Epithelial cell of prostate (primary cell): ENCODE measurements around the gene ACOT7.
"Not testable (repeated sequence)": the region's sequence is repeated elsewhere in the genome, so short reads cannot be mapped to it uniquely, and the experiment has no call there.

Experiments
- DNase-seq: peaks from one replicate; pipeline ENCODE4 v3.0.0-alpha.2; 2011; ENCODE audit warnings: low read depth, low spot score
- H3K27ac ChIP-seq: fragments of 450-650 bp; 2 replicates; pipeline ENCODE4 v1.5.1; 2017; ENCODE audit warnings: mild to moderate bottlenecking

Gene ACOT7

DNA sequence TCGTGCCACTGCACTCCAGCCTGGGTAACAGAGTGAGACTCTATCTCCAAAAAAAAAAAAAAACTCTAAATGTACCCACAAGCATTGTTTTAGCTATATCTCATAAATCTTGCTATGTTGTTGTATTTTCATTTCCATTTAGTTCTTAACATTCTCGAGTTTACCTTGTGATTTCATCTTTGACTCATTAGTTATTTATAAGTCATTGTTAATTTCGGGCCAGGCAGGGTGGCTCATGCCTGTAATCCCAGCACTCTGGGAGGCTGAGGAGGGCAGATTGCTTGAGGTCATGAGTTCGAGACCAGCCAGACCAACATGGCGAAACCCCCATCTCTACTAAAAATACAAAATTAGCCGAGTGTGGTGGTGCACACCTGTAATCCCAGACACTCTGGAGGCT is 14.5 kb upstream of the ACOT7 start:
- no peak for DNase-seq
- peak overlapping the region; percentile 5 for H3K27ac ChIP-seq

DNA sequence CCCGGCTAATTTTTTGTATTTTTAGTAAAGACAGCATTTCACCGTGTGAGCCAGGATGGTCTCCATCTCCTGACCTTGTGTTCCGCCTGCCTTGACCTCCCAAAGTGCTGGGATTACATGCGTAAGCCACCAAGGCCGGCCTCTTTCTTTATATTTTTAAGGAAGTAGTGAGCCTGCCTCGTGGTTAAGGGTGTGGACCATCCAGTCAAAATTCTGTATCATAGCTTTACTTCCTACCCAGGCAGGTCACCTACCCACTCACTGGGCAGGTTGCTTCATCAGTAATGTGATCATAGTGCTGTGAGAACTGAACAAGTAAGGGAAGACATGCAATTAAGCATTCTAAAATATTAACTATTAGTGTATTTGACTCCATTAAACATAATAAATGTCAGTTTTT is 8.1 kb upstream of the ACOT7 start:
- no peak for DNase-seq

DNA sequence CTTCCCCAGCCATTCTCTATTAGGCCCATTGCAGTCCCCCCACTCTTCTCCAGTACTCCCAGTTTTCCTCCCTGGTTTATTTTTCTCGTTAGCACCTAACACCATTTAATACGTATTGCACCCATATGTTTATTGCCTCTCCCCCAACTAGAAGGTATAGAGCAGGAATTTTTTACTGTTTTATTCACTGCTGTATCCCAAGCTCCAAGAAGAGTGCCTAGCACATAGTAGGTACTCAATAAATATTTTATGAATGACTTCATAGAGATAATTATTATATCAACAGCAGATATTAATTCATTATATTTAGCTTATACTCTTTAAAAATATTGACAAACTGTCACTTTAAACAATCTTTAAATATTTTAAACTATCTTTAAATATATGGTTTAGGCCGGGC is 5.7 kb upstream of the ACOT7 start:
- DNase-seq = no peak
- no peak overlapping the region for H3K27ac ChIP-seq

More for the DNA sequence above, 8.1 kb upstream of the ACOT7 start:
- H3K27ac ChIP-seq = peak overlapping the region; percentile 17

DNA sequence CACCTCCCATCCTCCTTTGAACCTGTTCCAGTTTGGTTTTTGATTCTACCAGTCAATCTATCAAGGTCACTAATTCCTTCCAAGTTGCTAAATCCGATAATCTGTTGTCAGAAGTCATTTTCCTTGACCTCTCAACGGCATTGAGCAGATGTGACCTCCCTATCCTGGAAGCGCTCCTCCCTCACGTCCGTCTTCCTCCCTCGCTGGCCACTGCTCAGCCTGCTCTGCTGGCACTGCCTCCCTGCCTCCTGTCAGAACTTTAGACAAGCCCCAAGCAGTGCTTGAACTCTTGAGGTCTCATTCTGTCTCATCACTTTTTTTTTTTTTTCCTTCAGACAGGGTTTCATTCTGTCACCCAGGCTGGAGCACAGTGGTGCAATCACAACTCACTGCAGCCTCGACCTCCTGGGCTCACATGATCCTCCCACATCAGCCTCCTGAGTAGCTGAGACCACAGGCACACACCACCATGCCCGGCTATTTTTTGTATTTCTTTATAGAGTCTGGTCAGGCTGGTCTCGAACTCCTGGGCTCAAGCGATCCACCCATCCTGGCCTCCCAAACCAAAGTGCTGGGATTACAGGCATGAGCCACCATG is 4.4 kb upstream of the ACOT7 start:
- no peak for DNase-seq
- H3K27ac ChIP-seq = no peak overlapping the region

DNA sequence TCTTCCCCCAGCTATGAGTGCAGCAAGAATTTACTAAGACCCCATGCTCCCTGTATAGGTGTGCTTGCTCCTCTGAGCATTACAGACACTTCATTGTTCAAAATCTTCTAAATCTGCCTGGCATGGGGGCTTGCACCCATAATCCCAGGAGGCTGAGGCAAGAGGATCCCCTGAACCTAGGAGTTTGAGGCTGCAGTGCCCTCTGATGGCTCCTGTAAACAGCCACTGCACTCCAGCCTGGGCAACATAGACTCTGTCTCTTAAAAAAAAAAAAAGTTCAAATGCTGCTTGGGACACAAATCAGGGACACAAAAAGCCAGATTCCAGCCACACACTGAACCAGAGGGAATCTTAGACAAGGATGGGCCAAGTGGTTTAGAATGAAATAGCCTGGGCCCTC is 3.4 kb upstream of the ACOT7 start:
- H3K27ac ChIP-seq = no peak overlapping the region
- DNase-seq = no peak

DNA sequence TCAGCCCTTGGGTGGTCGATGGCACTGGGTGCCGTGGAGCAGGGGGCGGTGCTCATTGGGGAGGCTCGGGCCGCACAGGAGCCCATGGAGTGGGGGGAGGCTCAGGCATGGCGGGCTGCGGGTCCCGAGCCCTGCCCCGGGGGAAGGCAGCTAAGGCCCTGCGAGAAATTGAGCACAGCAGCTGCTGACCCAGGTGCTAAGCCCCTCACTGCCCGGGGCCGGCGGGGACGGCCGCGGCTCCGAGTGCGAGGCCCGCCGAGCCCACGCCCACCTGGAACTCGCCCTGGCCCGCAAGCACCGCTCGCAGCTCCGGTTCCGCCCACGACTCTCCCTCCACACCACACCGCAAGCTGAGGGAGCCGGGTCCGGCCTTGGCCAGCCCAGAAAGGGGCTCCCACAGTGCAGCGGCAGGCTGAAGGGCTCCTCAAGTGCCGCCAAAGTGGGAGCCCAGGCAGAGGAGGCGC is 2.2 kb upstream of the ACOT7 start:
- H3K27ac ChIP-seq, DNase-seq: not testable (repeated sequence)

DNA sequence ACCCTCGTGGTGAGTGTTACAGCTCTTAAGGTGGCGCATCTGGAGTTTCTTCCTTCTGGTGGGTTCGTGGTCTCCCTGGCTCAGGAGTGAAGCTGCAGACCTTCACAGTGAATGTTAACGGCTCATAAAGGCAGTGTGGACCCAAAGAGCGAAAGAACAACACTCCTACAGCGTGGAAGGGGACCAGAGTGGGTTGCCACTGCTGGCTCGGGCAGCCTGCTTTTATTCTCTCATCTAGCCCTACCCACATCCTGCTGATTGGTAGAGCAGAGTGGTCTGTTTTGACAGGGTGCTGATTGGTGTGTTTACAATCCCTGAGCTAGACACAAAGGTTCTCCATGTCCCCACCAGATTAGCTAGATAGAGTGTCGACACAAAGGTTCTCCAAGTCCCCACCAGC is 1.6 kb upstream of the ACOT7 start:
- not testable (repeated sequence) for DNase-seq, H3K27ac ChIP-seq

DNA sequence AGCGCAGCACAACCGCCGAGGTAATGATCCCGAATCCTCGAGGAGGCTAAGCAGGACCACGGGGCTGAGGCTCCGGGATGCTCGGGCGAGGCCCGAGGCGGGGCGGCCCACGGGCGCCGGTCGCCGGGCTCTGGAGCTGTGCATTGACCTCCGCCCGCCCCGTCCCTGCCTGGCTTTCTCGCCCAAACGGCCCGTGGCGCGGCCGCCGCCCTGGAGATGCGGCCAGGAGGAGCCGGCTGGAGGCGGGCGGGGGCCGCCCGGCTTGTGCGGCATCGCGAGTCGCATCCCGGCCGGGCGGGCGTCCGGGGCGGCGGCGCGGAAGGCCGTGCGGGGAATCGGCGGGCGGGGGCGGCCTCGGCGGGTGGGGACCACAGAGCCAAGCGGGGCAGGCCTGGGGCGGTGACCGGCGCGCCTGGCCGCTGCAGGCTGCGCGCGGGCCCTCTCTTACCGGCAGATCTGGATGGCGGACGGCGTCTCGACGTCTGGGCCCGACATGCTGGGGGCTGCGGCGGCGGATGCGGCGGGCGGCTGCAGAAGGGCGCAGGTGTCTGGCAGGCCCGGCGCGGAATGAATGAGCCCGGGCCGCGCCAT is 663 bp downstream of the ACOT7 start:
- no peak for DNase-seq
- peak overlapping the region; percentile 88 for H3K27ac ChIP-seq

DNA sequence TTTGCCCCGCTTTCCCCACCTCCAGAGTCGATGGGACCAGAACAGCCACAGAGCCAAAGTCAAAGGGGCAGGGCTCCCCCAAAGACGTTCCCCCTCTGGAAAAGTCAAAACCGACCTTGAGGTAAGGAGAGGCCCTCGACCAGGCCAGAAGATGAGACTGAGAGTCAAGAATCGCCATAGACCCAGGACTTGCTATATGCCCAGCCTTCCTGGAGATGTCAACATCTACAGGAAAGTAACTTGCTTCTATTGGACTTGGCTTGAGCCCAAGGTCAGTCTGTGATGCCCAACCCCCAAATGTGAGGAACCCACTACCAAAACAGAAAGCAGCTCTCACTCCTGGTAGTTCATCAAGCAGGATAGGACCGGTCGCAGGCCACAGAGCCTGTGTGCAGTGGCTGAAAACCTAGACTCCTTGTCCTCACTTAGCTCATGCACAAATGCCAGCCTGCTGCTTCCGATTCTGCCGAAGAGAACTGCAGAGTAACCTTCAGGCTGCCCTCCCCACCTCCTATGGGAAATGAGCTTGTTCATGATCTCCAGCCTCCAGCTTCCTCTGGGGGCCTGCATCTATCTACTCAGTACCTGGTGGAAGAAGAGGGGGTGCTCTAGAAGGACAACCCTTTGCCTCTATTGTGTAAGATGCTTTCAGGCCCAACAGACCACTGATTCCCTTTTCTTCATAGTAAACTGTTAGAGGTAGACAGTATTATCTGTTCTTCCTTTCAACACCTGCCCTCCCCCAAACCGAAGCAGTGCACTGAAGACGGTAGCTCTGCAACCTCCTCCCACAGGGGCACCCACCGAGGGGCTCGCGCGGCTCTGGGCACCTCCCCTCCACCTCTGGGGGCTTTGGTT is 1.4 kb downstream of the ACOT7 start:
- peak overlapping the region; percentile 88 for H3K27ac ChIP-seq
- DNase-seq = no peak

DNA sequence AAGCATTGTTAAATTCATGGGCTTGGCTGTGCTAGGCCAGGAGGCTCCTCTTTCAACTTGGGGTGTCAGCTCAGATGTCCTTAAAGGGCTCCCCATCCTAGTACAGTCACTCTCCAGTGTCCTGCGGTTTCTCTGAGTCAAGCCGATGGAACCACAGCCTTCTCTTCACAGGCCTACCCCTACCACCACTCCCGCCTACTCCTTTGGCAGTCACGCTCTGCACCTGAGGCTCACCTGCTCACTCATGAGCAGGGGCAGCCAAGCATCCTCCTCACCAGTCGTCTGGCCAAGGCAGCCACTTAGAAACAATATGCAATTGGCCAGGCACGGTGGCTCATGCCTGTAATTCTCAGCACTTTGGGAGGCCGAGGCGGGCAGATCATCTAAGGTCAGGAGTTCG is 3.6 kb downstream of the ACOT7 start:
- no peak overlapping the region for H3K27ac ChIP-seq

DNA sequence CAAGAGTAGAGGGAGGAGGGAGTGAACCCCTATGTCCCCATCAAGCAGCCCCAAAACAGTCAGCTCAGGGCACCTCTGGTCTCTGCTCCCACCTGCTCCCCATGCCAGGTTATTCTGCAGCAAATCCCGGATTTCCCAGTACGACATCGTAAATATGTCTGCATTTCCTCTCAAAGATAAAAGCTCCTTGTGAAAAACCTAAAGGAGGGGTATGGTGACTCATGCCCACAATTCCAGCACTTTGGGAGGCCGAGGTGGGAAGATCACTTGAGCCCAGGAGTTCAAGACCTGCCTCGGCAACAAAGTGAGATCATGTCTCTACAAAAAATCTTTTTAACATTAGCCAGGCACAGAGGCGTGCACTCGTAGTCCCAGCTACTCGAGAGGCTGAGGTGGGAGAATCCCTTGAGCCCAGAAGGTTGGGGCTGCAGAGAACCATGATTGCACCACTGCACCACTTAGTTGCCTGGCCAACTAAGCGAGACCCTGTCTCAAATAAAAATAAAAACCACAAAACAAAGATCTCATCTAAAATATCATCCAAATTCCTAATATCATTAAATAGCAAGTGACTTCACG is 7.1 kb downstream of the ACOT7 start:
- H3K27ac ChIP-seq = peak overlapping the region; percentile 96
- no peak for DNase-seq

More for the DNA sequence above, 3.6 kb downstream of the ACOT7 start:
- no peak for DNase-seq

DNA sequence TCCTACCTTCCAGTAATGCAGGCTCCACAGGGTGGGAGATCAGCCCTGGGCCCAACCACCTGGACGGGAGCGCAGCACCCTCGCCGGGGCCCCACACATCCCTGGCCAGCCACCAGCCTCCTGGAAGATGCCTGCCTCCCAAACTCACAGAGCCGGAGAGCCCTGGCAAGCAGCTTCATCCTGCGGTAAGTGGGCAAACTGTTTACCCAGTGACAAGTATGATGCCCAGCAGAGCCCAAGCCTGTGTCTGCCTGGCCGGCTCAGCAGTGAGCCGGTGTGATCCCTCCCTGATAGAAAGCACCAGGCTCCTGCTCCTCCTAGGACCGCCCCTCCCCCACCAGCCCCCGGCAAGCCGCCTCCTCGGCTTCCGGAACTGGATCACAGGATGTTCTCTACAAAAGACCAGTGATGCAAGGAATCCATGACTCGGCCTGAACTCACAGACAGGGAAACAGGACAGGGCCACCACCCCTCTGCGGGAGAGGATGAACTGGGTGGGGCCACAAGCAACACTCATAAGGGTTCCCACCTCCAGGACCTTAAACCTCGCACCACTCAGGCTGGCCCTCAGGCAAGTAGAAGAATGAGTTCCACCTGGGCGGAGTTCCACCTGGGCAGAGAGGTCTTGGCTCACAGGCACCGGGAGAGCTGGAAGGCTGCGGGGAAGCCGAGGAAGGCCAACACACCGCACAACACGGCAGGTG is 7.9 kb downstream of the ACOT7 start:
- H3K27ac ChIP-seq = peak overlapping the region; percentile 96
- peak; percentile 86 for DNase-seq

DNA sequence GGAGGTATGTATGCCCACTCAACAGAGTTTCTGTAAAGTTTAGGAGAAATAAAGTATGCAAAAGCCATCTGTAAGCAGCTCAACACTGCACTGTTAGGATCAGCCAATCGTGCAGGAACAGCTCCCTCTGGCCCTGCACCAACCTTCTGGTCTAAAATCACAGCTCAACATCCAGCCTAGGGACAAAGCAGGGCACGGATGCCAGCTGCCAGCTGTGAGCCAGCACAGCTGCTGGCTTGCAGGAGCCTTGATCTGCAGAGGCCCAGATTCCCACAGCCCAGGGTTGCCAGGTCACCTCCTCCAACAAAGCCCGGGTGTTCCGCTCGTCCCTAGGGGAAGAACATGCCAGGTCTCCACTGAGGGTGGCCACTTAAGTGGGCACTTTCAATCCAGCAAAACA is 8.6 kb downstream of the ACOT7 start:
- DNase-seq = no peak
- H3K27ac ChIP-seq = peak overlapping the region; percentile 96

DNA sequence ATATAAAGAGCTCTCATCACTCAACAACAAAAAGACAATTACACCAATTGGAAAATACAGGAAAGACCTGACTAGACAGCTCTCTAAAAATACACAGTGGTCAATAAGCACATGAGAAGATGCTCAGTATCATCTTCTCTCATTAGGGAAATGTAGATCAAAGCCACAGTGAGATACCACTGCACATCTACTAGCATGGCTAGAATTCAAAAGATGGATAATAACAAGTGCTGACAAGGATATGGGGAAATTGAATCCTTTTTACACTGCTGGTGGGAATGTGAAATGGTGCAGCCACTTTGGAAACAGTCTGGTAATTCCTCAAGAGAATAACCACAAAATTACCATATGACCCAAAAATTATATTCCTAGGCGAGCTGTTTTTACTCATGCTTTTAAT is 9.4 kb downstream of the ACOT7 start:
- no peak for DNase-seq
- peak overlapping the region; percentile 96 for H3K27ac ChIP-seq

DNA sequence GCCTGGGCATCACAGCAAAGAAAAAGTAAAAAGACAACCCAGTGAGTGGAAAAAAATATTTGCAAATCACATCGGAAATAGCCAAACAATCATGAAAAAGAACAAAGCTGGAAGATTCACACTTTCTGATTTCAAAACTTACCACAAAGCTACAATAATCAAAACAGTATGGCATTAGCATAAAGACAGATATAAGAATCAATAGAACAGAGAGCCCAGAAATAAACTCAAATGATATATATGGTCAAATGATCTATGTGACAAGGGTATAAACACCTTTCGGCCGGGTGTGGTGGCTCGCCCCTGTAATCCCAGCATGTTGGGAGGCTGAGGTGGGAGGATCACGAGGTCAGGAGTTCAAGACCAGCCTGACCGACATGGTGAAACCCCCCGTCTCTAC is 13.5 kb downstream of the ACOT7 start:
- no peak overlapping the region for H3K27ac ChIP-seq
- DNase-seq = no peak

DNA sequence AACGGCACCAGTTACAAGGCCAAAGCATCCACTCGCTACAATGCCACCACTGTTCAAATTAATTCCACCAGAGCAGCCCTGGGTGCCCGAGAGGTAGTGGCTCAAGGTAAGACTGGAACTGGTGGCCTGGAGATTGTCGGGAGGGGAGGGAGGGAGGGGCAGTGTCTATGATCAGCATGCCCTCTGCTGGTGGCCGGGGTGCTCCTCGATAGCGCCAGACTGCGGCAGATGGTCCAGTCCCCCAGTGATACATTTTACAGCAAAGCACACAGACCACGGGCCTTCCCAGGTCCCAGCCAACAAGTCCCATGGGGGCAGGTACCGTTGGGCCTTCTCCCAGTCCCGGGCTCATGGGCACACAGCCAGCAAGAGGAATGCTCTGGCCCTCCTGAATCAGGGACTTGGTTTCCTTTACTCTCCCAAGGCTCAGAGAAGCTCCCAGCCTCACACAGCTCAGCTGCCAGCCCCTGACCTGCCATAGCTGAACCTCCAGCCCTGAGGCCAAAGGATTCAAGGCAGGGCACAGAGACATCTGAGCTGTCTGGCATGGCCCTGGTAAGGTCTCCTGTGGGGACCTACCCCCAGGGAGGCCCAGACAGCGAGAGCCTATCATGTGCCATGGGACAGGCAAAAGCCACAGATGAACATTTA is 15.3 kb downstream of the ACOT7 start:
- DNase-seq = no peak

DNA sequence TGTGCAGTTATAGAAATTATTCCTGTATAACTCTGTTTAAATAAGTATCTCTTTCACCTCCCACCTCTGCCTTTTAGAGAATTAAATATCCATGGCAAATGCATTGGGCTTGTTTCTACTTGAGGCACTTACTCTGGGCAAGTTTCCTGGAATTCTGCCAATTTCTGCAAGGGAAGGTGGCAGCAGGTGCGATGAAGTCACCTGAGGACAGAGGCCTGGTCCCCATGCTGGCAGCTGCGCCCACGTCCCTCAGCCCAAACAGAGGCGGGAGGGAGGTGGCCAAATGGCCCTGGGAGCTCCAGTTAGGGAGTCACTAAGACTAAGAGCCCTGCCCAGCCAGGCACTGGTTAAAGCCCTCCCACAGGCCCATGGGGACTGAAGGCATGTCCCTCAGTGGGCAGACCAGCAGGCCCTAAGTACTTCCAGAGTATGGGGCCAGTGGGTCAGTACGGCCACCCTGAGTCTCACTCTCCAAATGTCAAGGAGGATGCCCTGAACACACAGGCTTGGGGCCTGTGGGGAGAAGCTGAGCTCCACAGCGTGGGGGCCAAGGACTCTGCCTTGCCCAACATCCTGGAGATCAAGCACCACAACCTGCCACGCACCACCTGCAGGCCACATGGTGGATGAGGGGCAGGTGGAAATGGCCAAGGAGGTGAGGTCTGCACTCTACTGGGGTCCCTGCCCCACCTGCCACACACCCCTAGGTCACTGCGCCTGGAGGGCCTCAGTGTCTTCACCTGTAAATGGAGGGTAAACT is 19.4 kb downstream of the ACOT7 start:
- H3K27ac ChIP-seq = peak overlapping the region; percentile 31
- no peak for DNase-seq

More for the DNA sequence above, 15.3 kb downstream of the ACOT7 start:
- H3K27ac ChIP-seq = no peak overlapping the region

DNA sequence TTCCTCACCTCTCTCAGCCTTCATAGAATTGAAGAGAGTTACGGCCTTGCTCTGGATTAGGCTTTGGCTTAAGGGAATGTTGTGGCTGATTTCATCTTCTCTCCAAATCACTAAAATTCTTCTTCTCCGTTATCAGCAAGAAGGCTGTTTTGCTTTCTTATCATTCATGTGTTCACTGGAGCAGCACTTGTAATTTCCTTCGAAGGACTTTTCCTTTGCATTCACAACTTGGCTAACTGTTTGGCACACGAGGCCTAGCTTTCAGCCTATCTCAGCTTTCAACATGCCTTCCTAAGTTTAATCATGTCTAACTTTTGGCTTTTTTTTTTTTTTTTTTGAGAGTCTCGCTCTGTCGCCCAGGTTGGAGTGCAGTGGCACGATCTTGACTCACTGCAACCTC is 21.3 kb downstream of the ACOT7 start:
- DNase-seq = not testable (repeated sequence)

DNA sequence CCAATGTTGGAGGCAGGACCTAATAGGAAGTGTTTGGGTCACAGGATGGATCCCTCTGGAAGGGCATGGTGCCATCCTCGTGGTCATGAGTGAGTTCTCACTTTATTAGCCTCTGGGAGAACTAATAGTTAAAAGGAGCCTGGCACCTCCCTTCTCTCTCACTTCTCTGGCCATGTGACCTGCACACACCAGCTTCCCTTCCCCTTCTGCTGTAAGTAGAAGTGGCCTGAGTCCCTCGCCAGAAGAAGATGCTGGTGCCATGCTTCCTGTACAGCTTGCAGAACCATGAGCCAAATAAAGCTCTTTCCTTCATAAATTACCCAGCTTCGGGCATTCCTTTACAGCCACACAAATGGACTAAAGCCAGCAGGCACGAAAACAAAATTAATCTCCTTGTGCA is 23.6 kb downstream of the ACOT7 start:
- peak overlapping the region; percentile 84 for H3K27ac ChIP-seq
- no peak for DNase-seq

More for the DNA sequence above, 21.3 kb downstream of the ACOT7 start:
- H3K27ac ChIP-seq = peak overlapping the region; percentile 7
